Mucosa of stomach (tissue), 1 donor: ENCODE data around the gene IBTK.
"Not testable (repeated sequence)": the region's sequence is repeated elsewhere in the genome, so short reads cannot be mapped to it uniquely, and the experiment has no call there.

Experiments used
- H3K27me3 ChIP-seq: one replicate; pipeline ENCODE4 v1.7.0; 2013; ENCODE audit warnings: mild to moderate bottlenecking, low read length; ENCODE audit not compliant: control insufficient read depth, insufficient read depth
- H3K36me3 ChIP-seq: one replicate; pipeline ENCODE4 v1.7.0; 2013; ENCODE audit warnings: low read length; ENCODE audit not compliant: control insufficient read depth, insufficient read depth
- H3K4me1 ChIP-seq: one replicate; pipeline ENCODE4 v1.7.0; 2013; ENCODE audit warnings: mild to moderate bottlenecking, low read length; ENCODE audit not compliant: control insufficient read depth, insufficient read depth
- H3K4me3 ChIP-seq: one replicate; pipeline ENCODE4 v1.7.0; 2013; ENCODE audit warnings: low read length
- H3K9ac ChIP-seq: one replicate; pipeline ENCODE4 v1.7.0; 2013; ENCODE audit warnings: mild to moderate bottlenecking, low read length, moderate library complexity
- H3K9me3 ChIP-seq: one replicate; pipeline ENCODE4 v1.7.0; 2013; ENCODE audit warnings: mild to moderate bottlenecking, low read length, moderate library complexity; ENCODE audit not compliant: control insufficient read depth
- donor health status: Pancreatic carcinoma.

IBTK gene

GRCh38 chr6:82166493-82166892, 81.1 kb downstream of the IBTK start:
- no peaks in the 10 kb centered on the region for H3K27me3 ChIP-seq
- no peaks in the 10 kb centered on the region for H3K9me3 ChIP-seq
- H3K4me3 ChIP-seq = no peak overlapping the region
- H3K9ac ChIP-seq = no peak overlapping the region
- no peaks in the 10 kb centered on the region for H3K36me3 ChIP-seq
- no peaks in the 10 kb centered on the region for H3K4me1 ChIP-seq

- Histone ChIP-seq H3K9ac (no peak overlapping the region), H3K36me3 (no peaks in the 10 kb centered on the region), H3K4me1 (no peaks in the 10 kb centered on the region), H3K4me3 (no peak overlapping the region), H3K27me3 (no peaks in the 10 kb centered on the region), H3K9me3 (no peaks in the 10 kb centered on the region)
Measured at GRCh38 chr6:82160255-82160990, 87.1 kb downstream of the IBTK start.

GRCh38 chr6:82152786-82153185, 94.8 kb downstream of the IBTK start:
- not testable (repeated sequence) for H3K4me3 ChIP-seq, H3K36me3 ChIP-seq, H3K9me3 ChIP-seq, H3K4me1 ChIP-seq, H3K9ac ChIP-seq, H3K27me3 ChIP-seq

GRCh38 chr6:82151147-82151546, 96.4 kb downstream of the IBTK start:
- H3K36me3 ChIP-seq, H3K4me1 ChIP-seq, H3K4me3 ChIP-seq, H3K9me3 ChIP-seq, H3K9ac ChIP-seq, H3K27me3 ChIP-seq: not testable (repeated sequence)

GRCh38 chr6:82145926-82146452, 101.6 kb downstream of the IBTK start:
- Histone ChIP-seq H3K4me1 (peaks cover 8% of the 10 kb centered on the region), H3K27me3 (no peaks in the 10 kb centered on the region), H3K9ac (no peak overlapping the region), H3K9me3 (no peaks in the 10 kb centered on the region), H3K36me3 (no peaks in the 10 kb centered on the region), H3K4me3 (no peak overlapping the region)

- Histone ChIP-seq H3K9me3 (no peaks in the 10 kb centered on the region), H3K4me3 (no peak overlapping the region), H3K4me1 (peaks cover 8% of the 10 kb centered on the region), H3K36me3 (no peaks in the 10 kb centered on the region), H3K27me3 (no peaks in the 10 kb centered on the region), H3K9ac (no peak overlapping the region)
Measured at GRCh38 chr6:82144852-82145340, 102.6 kb downstream of the IBTK start.

- peaks cover 8% of the 10 kb centered on the region for H3K4me1 ChIP-seq
- no peaks in the 10 kb centered on the region for H3K9me3 ChIP-seq
- no peaks in the 10 kb centered on the region for H3K36me3 ChIP-seq
- no peaks in the 10 kb centered on the region for H3K27me3 ChIP-seq
- H3K4me3 ChIP-seq = no peak overlapping the region
- H3K9ac ChIP-seq = no peak overlapping the region
Measured at GRCh38 chr6:82144007-82144851, 103.3 kb downstream of the IBTK start.

- H3K36me3 ChIP-seq = no peaks in the 10 kb centered on the region
- no peaks in the 10 kb centered on the region for H3K9me3 ChIP-seq
- H3K4me1 ChIP-seq = peaks cover 8% of the 10 kb centered on the region
- H3K27me3 ChIP-seq = no peaks in the 10 kb centered on the region
- no peak overlapping the region for H3K9ac ChIP-seq
- H3K4me3 ChIP-seq = no peak overlapping the region
Measured at GRCh38 chr6:82143041-82143481, 104.5 kb downstream of the IBTK start.

GRCh38 chr6:82142524-82142923, 105.0 kb downstream of the IBTK start:
- H3K36me3 ChIP-seq = no peaks in the 10 kb centered on the region
- H3K9ac ChIP-seq = no peak overlapping the region
- H3K4me3 ChIP-seq = no peak overlapping the region
- peaks cover 8% of the 10 kb centered on the region for H3K4me1 ChIP-seq
- no peaks in the 10 kb centered on the region for H3K9me3 ChIP-seq
- H3K27me3 ChIP-seq = no peaks in the 10 kb centered on the region

- Histone ChIP-seq H3K9ac (no peak overlapping the region), H3K27me3 (no peaks in the 10 kb centered on the region), H3K9me3 (no peaks in the 10 kb centered on the region), H3K4me1 (no peaks in the 10 kb centered on the region), H3K36me3 (no peaks in the 10 kb centered on the region), H3K4me3 (no peak overlapping the region)
Measured at GRCh38 chr6:82138075-82138791, 109.3 kb downstream of the IBTK start.

- Histone ChIP-seq H3K9ac (no peak overlapping the region), H3K9me3 (no peaks in the 10 kb centered on the region), H3K4me1 (no peaks in the 10 kb centered on the region), H3K36me3 (no peaks in the 10 kb centered on the region), H3K4me3 (no peak overlapping the region), H3K27me3 (no peaks in the 10 kb centered on the region)
Measured at GRCh38 chr6:82131441-82131840, 116.1 kb downstream of the IBTK start.
